Loucy (cell line): Measurements from ENCODE around the gene UBP1.
A peak's percentile ranks its signal among the peaks of the same experiment; 100 is the strongest.
"Not testable (repeated sequence)": the region's sequence is repeated elsewhere in the genome, so short reads cannot be mapped to it uniquely, and the experiment has no call there.

ENCODE experiments used
- H2AFZ ChIP-seq: fragments of 200-600 bp; sonication (generic); 2 replicates; pipeline ENCODE4 v1.6.0; 2016; ENCODE audit warnings: antibody characterized with exemption, mild to moderate bottlenecking, low read length, moderate library complexity
- H3F3A ChIP-seq: fragments of 200-600 bp; 2 replicates; pipeline ENCODE4 v1.6.0; 2016; ENCODE audit warnings: antibody characterized with exemption, low read depth, mild to moderate bottlenecking
- H3K27me3 ChIP-seq: fragments of 200-600 bp; sonication (generic); 2 replicates; pipeline ENCODE4 v1.6.1; 2014; ENCODE audit warnings: low read length, mild to moderate bottlenecking; ENCODE audit not compliant: insufficient read depth, poor library complexity, severe bottlenecking
- H3K36me3 ChIP-seq: fragments of 200-600 bp; sonication (generic); 2 replicates; pipeline ENCODE4 v1.6.1; 2016; ENCODE audit warnings: low read length; ENCODE audit not compliant: insufficient read depth
- H3K4me1 ChIP-seq: fragments of 200-600 bp; sonication (generic); 2 replicates; pipeline ENCODE4 v1.5.1; 2014; ENCODE audit warnings: low read length, mild to moderate bottlenecking; ENCODE audit not compliant: insufficient read depth, poor library complexity, severe bottlenecking
- H3K4me2 ChIP-seq: fragments of 200-600 bp; sonication (generic); 2 replicates; pipeline ENCODE4 v1.6.0; 2014; ENCODE audit warnings: antibody characterized with exemption, low read length, low read depth, mild to moderate bottlenecking; ENCODE audit not compliant: poor library complexity, severe bottlenecking
- H3K4me3 ChIP-seq: fragments of 200-600 bp; sonication (generic); 2 replicates; pipeline ENCODE4 v1.5.1; 2014; ENCODE audit warnings: low read length, mild to moderate bottlenecking, mixed read lengths; ENCODE audit not compliant: poor library complexity, severe bottlenecking
- H3K79me2 ChIP-seq: fragments of 200-600 bp; sonication (generic); 2 replicates; pipeline ENCODE4 v1.6.1; 2014; ENCODE audit warnings: low read length; ENCODE audit not compliant: insufficient read depth
- H3K9ac ChIP-seq: fragments of 200-600 bp; sonication (generic); 2 replicates; pipeline ENCODE4 v1.6.0; 2014; ENCODE audit warnings: mild to moderate bottlenecking, low read depth, low read length, moderate library complexity; ENCODE audit not compliant: poor library complexity, severe bottlenecking
- H3K9me2 ChIP-seq: fragments of 200-600 bp; sonication (generic); replicated peaks from 2 replicates; pipeline ENCODE4 v1.6.1; 2016; ENCODE audit warnings: low read depth, low read length, mixed read lengths
- H3K9me3 ChIP-seq: fragments of 200-600 bp; sonication (generic); 2 replicates; pipeline ENCODE4 v1.6.1; 2014; ENCODE audit warnings: mild to moderate bottlenecking, antibody characterized with exemption, low read length, low read depth; ENCODE audit not compliant: insufficient read depth
- H4K20me1 ChIP-seq: fragments of 200-600 bp; sonication (generic); 2 replicates; pipeline ENCODE4 v1.6.0; 2014; ENCODE audit warnings: antibody characterized with exemption, low read length, mild to moderate bottlenecking; ENCODE audit not compliant: insufficient read depth, poor library complexity, severe bottlenecking
- EZH2phosphoT487 ChIP-seq: fragments of 200-600 bp; IDR thresholded peaks from 2 replicates; pipeline ENCODE4 v1.6.1; 2018; ENCODE audit warnings: antibody characterized with exemption, mild to moderate bottlenecking, moderate library complexity, borderline replicate concordance
- TF ChIP-seq, protein P1 (sequence below): fragments of 200-600 bp; sonication (generic); conservative IDR thresholded peaks from 2 replicates; pipeline ENCODE4 v1.5.1; 2014; ENCODE audit warnings: mild to moderate bottlenecking, antibody characterized with exemption, low read length

UBP1 gene

DNA sequence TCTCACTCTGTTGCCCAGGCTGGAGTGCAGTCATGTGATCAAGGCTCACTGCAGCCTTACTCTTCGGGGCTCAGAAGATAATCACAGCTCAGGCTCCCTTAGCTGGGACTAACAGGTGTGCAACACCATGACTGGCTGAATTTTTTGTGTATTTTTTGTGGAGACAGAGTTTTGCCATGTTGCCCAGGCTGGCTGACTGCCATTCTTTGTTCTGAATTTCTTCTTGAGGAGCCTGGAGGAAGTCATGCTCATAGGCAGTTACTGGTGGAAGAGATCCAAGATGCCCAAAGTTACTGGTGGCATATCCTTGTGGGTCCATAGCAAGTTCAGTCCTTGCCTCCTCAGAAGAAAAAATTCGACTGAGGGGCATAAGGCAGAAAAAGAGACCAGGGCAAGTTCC, 16.6 kb upstream of the UBP1 start:
- H3K4me3 ChIP-seq: no peak overlapping the region
- H3K4me2 ChIP-seq: no peak overlapping the region
- H4K20me1 ChIP-seq: no peaks in the 10 kb centered on the region
- H3K9me3 ChIP-seq: no peaks in the 10 kb centered on the region
- TF ChIP-seq, protein P1, sequence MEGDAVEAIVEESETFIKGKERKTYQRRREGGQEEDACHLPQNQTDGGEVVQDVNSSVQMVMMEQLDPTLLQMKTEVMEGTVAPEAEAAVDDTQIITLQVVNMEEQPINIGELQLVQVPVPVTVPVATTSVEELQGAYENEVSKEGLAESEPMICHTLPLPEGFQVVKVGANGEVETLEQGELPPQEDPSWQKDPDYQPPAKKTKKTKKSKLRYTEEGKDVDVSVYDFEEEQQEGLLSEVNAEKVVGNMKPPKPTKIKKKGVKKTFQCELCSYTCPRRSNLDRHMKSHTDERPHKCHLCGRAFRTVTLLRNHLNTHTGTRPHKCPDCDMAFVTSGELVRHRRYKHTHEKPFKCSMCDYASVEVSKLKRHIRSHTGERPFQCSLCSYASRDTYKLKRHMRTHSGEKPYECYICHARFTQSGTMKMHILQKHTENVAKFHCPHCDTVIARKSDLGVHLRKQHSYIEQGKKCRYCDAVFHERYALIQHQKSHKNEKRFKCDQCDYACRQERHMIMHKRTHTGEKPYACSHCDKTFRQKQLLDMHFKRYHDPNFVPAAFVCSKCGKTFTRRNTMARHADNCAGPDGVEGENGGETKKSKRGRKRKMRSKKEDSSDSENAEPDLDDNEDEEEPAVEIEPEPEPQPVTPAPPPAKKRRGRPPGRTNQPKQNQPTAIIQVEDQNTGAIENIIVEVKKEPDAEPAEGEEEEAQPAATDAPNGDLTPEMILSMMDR: no peak
- no peak for TF ChIP-seq EZH2phosphoT487
- peaks cover 4% of the 10 kb centered on the region; the same call in 1 of the 2 replicates for H3K36me3 ChIP-seq
- H3K9ac ChIP-seq: no peak overlapping the region
- H2AFZ ChIP-seq: no peak overlapping the region
- H3K27me3 ChIP-seq: no peaks in the 10 kb centered on the region
- no peaks in the 10 kb centered on the region for H3F3A ChIP-seq
- no peaks in the 10 kb centered on the region for H3K79me2 ChIP-seq
- H3K9me2 ChIP-seq: no peaks in the 10 kb centered on the region
- no peaks in the 10 kb centered on the region for H3K4me1 ChIP-seq

DNA sequence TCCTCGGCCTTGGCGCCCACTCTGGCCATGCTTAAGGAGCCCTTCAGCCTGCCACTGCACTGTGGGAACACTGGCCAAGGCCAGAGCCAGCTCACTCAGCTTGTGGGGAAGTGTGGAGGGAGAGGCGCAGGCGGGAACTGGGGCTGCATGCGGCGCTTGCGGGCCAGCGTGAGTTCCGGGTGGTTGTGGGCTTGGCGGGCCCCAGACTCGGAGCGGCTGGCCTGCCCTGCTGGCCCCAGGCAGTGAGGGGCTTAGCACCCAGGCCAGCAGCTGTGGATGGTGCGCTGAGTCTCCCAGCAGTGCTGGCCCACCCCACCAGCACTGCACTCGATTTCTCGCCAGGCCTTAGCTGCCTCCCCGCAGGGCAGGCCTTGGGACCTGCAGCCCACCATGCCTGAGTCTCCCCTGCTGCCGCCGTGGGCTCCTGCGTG, 13.1 kb upstream of the UBP1 start:
- Histone ChIP-seq H3K9ac (no peak overlapping the region), H2AFZ (no peak overlapping the region), H3K9me3 (no peaks in the 10 kb centered on the region), H3K27me3 (no peaks in the 10 kb centered on the region), H3K4me1 (no peaks in the 10 kb centered on the region), H3F3A (no peaks in the 10 kb centered on the region), H3K36me3 (peaks cover 4% of the 10 kb centered on the region; the same call in 1 of the 2 replicates), H4K20me1 (no peaks in the 10 kb centered on the region), H3K9me2 (no peaks in the 10 kb centered on the region), H3K4me2 (no peak overlapping the region), H3K4me3 (no peak overlapping the region), H3K79me2 (no peaks in the 10 kb centered on the region)
- TF ChIP-seq, protein P1: no peak
- no peak for TF ChIP-seq EZH2phosphoT487

DNA sequence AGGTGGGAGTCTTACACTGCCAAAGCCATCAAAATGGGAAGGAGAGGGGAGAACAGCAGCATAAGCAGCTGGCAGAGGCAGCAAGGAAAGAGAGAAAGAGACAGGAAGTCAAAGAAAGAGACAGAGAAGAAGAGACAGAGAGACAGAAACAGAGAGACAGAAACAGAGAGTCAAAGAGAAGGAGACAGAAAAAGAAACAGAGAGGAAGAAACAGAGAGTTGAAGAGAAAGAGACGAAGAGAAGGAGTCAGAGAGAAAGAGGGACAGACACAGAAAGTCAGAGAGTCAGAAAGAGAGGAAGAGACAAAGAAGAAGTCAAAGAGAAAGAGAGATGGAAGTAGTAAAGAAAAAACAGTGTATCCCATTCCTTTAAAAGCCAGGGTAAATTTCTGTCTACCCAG, 11.8 kb upstream of the UBP1 start:
- H3K4me3 ChIP-seq, H2AFZ ChIP-seq, H3K36me3 ChIP-seq, H3F3A ChIP-seq, H3K9me3 ChIP-seq, H3K9ac ChIP-seq, H3K9me2 ChIP-seq, H3K27me3 ChIP-seq, H3K4me1 ChIP-seq, H4K20me1 ChIP-seq: not testable (repeated sequence)
- H3K4me2 ChIP-seq: peak overlapping the region; percentile 42
- peaks cover 13% of the 10 kb centered on the region; the same call in 1 of the 2 replicates for H3K79me2 ChIP-seq

DNA sequence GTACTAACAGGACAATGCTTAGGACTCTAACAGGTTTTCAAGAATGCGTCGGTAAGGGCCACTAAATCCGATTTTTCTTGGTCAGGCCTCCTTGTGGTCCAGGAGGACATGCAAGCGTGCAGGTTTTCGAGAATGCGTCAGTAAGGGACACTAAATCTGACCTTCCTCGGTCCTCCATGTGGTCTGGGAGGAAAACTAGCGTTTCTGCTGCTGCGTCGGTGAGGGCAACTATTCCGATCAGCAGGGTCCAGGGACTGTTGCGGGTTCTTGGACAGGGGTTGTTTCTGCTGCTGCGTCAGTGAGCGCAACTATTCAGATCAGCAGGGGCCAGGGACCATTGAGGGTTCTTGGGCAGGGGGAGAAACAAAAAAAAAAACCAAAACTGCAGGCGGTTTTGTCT, 7.8 kb upstream of the UBP1 start:
- Histone ChIP-seq H3K36me3 (peaks cover under 1% of the 10 kb centered on the region; the same call in 1 of the 2 replicates), H3K79me2 (peaks cover 13% of the 10 kb centered on the region; the same call in 1 of the 2 replicates), H3K4me2 (peak overlapping the region; percentile 87), H3K9me3 (no peaks in the 10 kb centered on the region), H4K20me1 (no peaks in the 10 kb centered on the region), H2AFZ (no peak overlapping the region), H3F3A (no peaks in the 10 kb centered on the region), H3K9ac (peak overlapping the region; percentile 80), H3K4me1 (peaks cover 6% of the 10 kb centered on the region), H3K9me2 (no peaks in the 10 kb centered on the region), H3K27me3 (no peaks in the 10 kb centered on the region), H3K4me3 (peak overlapping the region; percentile 97)
- TF ChIP-seq, protein P1: no peak
- TF ChIP-seq EZH2phosphoT487: no peak

DNA sequence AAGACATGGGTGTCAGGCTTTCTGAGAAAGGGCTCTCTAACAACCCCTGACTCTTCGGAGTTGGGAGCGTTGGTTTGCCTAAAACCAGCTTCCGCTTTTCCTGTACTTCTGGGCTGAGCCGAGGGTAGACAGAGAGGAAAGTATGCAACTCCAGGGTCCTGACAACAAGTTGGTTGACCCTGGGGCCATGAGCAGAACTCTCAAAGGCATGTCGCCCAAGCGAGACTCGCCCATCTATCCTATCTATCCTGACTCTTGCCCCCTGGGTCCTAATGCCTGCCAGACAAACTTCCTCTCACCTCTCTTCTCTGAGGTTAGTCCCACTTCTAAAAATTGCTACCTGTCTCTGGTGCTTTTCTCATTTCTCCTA, 7.0 kb upstream of the UBP1 start:
- not testable (repeated sequence) for H3K9me2 ChIP-seq, H3K36me3 ChIP-seq, H4K20me1 ChIP-seq, H3K27me3 ChIP-seq, H3F3A ChIP-seq, H3K4me1 ChIP-seq, H3K9me3 ChIP-seq
- Histone ChIP-seq H2AFZ (peak overlapping the region; percentile 91), H3K9ac (peak overlapping the region; percentile 80), H3K4me2 (peak overlapping the region; percentile 87), H3K4me3 (peak overlapping the region; percentile 97), H3K79me2 (peaks cover 13% of the 10 kb centered on the region; the same call in 1 of the 2 replicates)
